Liver (tissue), 3 donors: Measurements from ENCODE around the gene SPEG.

Experiments
- CTCF ChIP-seq: fragments of 150-350 bp; IDR thresholded peaks from 2 replicates; pipeline ENCODE4 v1.5.1; 2017; ENCODE audit warnings: improper control_type of control experiment, low read depth, low read length; ENCODE audit not compliant: missing input control
- GABPA ChIP-seq, 2 donors: IDR thresholded peaks in 1 of 2; conservative IDR thresholded peaks in 1 of 2; 2 replicates each; pipeline ENCODE4 v1.6.1; 2016; ENCODE audit warnings: antibody characterized with exemption in 2 of 2, mild to moderate bottlenecking in 1 of 2, moderate library complexity in 1 of 2
- JUND ChIP-seq, 2 donors: IDR thresholded peaks; 2 replicates each; pipeline ENCODE4 v1.6.1; 2016; ENCODE audit warnings: antibody characterized with exemption in 2 of 2
- MAX ChIP-seq: IDR thresholded peaks from 2 replicates; pipeline ENCODE4 v1.6.1; 2016; ENCODE audit warnings: antibody characterized with exemption
- RAD21 ChIP-seq, 2 donors: IDR thresholded peaks; 2 replicates each; pipeline ENCODE4 v1.6.1; 2016; ENCODE audit warnings: antibody characterized with exemption in 2 of 2, mild to moderate bottlenecking in 2 of 2
- SP1 ChIP-seq: IDR thresholded peaks from 2 replicates; pipeline ENCODE4 v1.6.1; 2018; ENCODE audit warnings: antibody characterized with exemption, mild to moderate bottlenecking
- YY1 ChIP-seq: IDR thresholded peaks from 2 replicates; pipeline ENCODE4 v1.6.1; 2016; ENCODE audit warnings: antibody characterized with exemption, mild to moderate bottlenecking
- ZBTB33 ChIP-seq: IDR thresholded peaks from 2 replicates; pipeline ENCODE4 v1.6.1; 2016; ENCODE audit warnings: antibody characterized with exemption
- donor health status: healthy.
- donor health status: healthy.

GRCh38 chr2:219443697-219444023 lies 9.0 kb downstream of the SPEG start:
- no peak for TF ChIP-seq CTCF
- TF ChIP-seq SP1: no peak
- no peak for TF ChIP-seq ZBTB33
- no peak for TF ChIP-seq GABPA (IDR thresholded peaks at IDR 0.05 in 1 of 2, conservative IDR thresholded peaks at IDR 0.05 in 1 of 2)
- TF ChIP-seq RAD21 (IDR thresholded peaks at IDR 0.05): no peak
- no peak for TF ChIP-seq JUND (IDR thresholded peaks at IDR 0.05)
- no peak for TF ChIP-seq MAX
- no peak for TF ChIP-seq YY1
